WTC11 (cell line): ENCODE measurements around the gene TRIM7.

Experiments used
- ELF4 ChIP-seq: sonication (generic); formaldehyde crosslinking; IDR thresholded peaks from 2 replicates; pipeline ENCODE4 v1.8.1; 2022; ENCODE audit warnings: low read depth, mild to moderate bottlenecking, moderate library complexity, missing genetic modification reagents
- RELA ChIP-seq: sonication (generic); formaldehyde crosslinking; IDR thresholded peaks from 2 replicates; pipeline ENCODE4 v1.8.1; 2022; ENCODE audit warnings: missing genetic modification reagents, mild to moderate bottlenecking, borderline replicate concordance

GRCh38 chr5:181220178-181220515, 15.2 kb upstream of the TRIM7 start:
- TF ChIP-seq RELA (CRISPR knock-in tag) (no peak), ELF4 (CRISPR knock-in tag) (no peak)
